Glomerular visceral epithelial cell (primary cell): ENCODE measurements around the gene CMTM4.
"Not testable (repeated sequence)": the region's sequence is repeated elsewhere in the genome, so short reads cannot be mapped to it uniquely, and the experiment has no call there.

Source experiments
- DNase-seq: peaks from one replicate; pipeline ENCODE4 v3.0.0-alpha.2; 2016; ENCODE audit errors: extremely low spot score

Gene CMTM4

DNA sequence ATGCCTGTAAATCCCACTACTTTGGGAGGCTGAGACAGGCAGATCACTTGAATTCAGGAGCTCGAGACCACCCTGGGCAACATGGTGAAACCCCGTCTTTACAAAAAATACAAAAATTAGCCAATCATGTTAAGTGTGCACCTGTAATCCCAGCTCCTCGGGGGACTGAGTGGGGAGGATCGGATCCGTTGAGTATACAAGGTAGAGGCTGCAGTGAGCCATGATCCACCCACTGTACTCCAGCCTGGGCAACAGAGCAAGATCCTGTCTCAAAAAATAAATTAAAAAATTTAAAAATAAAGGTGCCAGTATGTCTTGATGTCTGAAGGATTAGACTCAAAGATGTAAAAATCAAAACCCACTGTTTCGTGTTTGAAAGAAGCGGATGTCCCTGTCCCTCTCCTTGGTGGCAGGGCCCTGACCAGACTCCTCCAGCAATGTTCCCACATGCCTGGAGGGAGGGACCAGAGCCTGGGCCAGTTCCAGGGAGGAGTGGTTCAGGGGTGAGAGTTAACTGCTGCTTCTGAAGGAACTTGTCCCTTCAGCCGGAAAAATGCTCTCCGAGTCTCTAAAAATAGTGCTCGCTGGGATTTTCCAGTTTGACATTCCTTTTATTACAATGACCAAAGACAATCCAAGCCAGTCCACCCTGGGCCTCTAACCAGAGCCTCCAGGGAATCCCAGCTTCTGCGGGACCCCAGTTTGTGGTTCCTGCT, 9.4 kb upstream of the CMTM4 start:
- DNase-seq, result peak; percentile 46

DNA sequence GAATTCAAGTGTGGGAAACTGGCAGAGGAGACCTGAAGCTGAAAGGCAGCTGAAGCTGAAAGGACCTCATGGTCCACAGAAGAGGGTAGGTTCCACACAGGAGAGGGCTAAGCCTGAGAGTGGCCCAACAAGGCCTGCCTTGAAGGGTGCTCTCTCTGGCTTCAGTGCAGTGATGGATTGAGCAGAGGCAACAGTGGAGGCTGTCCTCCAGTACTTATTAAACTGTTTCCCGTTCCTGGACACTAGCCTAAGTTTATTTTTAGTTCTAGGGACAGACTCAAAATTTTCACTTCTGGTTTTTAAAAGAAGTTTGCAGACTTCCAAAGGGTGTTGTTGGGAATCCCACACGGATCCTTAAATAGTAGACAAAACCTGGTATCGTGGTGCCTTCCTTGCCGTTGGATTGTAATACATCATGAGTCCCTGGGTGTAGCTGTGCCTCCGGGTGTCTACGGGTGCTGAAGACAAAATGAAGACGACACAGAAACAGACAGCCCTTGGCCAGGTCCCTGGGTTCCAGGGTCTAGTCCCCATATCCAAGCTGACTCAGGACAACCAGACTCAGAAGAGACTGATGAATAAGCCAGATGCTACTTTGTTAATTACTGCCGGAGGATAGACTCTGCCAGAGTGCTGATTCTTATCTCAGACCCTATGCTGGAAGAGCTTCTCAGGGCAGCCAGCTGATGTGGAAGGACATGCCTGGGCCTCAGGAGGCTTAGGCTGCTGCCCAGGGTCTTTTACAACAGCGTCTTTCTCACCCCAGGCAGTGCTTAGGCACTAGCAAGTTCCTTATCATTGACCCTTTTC, 7.1 kb upstream of the CMTM4 start:
- no peak for DNase-seq

DNA sequence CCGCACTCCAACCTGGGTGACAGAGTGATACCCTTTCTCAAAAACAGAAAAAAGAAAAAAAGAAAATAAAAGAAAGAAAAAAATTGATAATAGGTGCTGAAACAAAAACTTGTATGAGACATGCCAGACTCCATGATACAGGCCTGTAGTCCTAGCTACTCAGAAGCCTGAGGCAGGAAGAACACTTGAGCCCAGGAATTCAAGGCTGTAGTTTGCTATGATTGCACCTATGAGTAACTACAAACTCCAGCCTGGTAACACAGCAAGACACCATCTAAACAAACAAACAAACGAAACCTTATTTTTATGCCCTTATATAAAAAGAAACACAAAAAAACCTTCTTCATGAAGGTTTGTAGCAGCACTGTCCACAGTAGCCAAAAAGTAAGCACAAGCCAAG, 5.0 kb upstream of the CMTM4 start:
- no peak for DNase-seq

DNA sequence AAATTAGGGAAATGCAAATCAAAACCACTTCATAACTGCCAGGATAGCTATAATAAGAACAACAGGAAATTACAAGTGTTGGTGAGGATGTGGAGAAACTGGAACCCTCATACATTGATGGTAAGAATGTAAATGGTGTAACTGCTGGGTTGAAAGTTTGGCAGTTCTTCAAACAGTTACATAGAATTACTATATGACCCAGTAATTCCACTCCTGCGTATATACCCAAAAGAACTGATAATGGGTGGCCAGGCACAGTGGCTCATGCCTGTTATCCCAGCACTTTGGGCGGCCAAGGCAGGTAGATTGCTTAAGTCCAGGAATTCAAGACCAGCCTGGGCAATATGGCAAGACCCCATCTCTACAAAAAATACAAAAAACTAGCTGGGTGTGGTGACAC, 4.5 kb upstream of the CMTM4 start:
- no peak for DNase-seq

DNA sequence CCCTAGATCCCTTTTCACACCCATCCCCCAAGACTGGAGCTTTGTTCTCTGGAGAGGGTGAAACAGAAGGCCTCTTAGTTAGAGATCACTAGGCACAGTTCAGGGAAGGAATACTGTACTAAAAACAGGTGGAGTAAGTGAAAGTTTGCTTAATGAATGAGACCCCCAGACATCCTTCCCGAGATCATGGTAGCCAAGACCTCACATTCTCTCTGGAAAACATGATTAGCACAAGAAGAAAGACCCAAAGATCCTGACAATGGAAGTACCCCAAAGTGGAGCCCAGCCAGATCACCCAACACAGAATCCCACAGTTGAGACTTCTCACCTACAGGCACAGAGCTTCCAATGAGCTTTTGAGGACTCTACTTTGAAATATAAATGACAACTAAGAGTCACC, 3.4 kb upstream of the CMTM4 start:
- no peak for DNase-seq

GRCh38 chr16:66698046-66698445, 1.5 kb upstream of the CMTM4 start:
- DNase-seq, result no peak

- peak; percentile 22 for DNase-seq
Observed at GRCh38 chr16:66695935-66696668, 441 bp downstream of the CMTM4 start.

GRCh38 chr16:66695471-66695934, 1.0 kb downstream of the CMTM4 start:
- no peak for DNase-seq

GRCh38 chr16:66693149-66693548, 3.4 kb downstream of the CMTM4 start:
- DNase-seq, result no peak

DNA sequence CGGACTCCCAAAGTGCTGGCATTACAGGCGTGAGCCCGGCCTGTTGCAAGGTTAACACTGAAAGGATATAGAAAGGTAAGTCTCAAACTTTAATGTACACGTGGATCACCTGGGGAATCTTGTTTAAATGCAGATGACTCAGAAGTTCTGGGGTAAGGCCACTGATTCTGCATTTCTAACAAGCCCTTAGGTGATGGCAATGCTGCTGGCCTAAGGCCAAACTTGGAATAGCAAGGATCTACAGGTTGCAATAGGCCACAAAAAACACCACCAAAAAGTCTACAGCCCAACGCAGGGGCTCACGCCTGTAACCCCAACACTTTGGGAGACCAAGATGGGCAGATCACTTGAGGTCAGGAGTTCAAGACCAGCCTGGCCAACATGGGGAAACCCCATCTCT, 4.2 kb downstream of the CMTM4 start:
- no peak for DNase-seq

GRCh38 chr16:66691234-66691633, 5.3 kb downstream of the CMTM4 start:
- no peak for DNase-seq

GRCh38 chr16:66690106-66690847, 6.3 kb downstream of the CMTM4 start:
- DNase-seq, result no peak

DNA sequence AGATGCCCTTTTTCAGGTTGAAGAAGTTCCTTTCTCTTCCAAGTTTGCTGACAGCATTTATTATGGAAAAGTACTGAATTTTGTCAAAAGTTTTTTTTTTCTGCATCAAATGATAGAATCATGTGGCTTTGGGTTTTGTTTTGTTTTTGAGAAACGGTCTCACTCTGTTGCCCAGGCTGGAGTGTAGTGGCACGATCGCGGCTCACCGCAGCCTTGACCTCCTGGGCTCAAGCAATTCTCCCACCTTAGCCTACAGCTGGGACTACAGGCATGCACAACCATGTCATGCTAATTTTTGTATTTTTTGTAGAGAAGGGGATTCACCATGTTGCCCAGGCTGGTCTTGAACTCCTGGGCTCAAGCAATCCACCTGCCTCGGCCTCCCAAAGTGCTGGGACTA, 7.3 kb downstream of the CMTM4 start:
- peak; percentile 73 for DNase-seq

- DNase-seq, result no peak
Observed at GRCh38 chr16:66687906-66688625, 8.5 kb downstream of the CMTM4 start.

DNA sequence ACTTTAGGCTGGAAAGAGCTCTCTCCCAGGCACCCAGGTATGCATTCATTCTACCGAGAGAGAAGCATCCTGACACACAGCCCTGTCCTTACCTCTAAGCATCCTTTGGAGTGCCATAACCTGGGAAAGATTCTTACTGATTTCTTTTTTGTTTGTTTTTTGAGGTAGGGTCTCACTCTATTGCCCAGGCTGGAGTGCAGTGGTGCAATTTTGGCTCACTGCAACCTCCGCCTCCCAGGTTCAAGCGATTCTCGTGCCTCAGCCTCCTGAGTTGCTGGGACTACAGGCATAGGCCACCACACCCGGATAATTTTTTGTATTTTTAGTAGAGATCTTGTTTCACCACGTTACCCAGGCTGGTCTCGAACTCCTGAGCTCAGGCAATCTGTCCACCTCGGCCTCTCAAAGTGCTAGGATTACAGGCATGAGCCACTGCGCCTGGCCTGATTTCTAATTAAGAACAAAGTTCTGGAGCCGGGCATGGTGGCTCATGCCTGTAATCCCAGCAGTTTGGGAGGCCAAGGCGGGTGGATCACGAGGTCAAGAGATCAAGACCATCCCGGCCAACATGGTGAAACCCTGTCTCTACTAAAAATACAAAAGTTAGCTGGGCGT, 10.9 kb downstream of the CMTM4 start:
- DNase-seq, result not testable (repeated sequence)

DNA sequence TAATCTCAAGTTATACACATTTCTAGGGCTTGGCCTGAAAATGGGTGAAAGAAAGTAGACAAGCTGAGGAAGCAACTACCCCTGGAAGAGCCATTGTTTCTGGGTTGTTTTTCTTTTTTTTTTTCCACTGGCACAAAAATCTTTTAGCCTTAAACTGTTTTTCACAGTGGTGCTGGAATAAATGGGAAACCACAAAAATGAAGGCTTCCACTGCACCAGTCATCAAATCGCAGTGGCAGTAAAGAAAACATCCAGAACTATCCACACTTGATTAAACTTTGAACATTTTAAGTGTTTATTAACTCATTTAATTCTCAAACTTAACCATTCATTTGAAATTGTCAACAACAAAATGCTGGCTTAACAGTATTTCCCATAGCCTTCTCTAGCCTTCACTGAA, 14.3 kb downstream of the CMTM4 start:
- peak; percentile 31 for DNase-seq

DNA sequence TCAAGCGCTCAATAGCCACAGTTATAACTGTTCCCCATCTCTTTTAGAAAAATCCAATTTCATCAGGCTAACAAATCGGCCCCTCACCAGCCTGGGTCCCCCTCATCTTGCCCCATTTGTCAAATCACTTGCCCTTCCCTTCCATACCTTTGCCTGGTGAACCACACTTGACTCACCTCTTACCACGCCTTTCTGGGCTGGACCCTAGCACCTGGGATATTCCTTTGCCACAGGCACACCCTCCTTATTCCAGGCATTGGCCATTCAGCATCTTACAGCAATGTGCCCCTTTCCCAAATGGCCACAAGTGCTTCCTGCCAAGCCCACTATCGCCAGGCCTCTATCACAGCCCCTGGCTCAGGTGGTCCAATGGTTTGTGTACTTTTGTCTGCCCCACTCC, 14.9 kb downstream of the CMTM4 start:
- no peak for DNase-seq

DNA sequence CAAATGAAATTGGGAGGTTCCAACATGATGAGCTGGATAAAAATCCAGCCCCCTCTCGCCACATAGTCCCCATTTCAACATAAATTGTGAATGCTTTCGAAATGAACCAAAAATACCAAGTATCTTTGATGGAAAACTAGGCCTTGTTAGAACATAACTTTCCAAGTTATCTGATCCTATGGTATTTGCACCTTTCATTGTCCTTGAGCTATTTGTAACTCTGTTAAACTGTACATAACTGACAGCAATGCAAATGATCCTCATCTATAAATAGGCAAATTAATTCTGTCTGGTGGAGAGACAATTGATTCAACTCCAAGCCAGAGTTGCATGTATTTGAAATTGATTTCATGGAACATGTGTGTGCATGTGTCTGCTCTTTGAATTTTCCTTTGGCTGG, 18.2 kb downstream of the CMTM4 start:
- no peak for DNase-seq

GRCh38 chr16:66677836-66678235, 18.7 kb downstream of the CMTM4 start:
- no peak for DNase-seq

- no peak for DNase-seq
Observed at GRCh38 chr16:66677179-66677578, 19.4 kb downstream of the CMTM4 start.

- no peak for DNase-seq
Observed at GRCh38 chr16:66676599-66676998, 19.9 kb downstream of the CMTM4 start.
